NCI-H146 (cell line): ENCODE results near the gene DNAJC17.
A peak's percentile ranks its signal among the peaks of the same experiment; 100 is the strongest.

Source experiments
- DNase-seq: peaks from one replicate; lab custom pipeline; 2025; lab: John Stamatoyannopoulos, UW

Gene DNAJC17

DNA sequence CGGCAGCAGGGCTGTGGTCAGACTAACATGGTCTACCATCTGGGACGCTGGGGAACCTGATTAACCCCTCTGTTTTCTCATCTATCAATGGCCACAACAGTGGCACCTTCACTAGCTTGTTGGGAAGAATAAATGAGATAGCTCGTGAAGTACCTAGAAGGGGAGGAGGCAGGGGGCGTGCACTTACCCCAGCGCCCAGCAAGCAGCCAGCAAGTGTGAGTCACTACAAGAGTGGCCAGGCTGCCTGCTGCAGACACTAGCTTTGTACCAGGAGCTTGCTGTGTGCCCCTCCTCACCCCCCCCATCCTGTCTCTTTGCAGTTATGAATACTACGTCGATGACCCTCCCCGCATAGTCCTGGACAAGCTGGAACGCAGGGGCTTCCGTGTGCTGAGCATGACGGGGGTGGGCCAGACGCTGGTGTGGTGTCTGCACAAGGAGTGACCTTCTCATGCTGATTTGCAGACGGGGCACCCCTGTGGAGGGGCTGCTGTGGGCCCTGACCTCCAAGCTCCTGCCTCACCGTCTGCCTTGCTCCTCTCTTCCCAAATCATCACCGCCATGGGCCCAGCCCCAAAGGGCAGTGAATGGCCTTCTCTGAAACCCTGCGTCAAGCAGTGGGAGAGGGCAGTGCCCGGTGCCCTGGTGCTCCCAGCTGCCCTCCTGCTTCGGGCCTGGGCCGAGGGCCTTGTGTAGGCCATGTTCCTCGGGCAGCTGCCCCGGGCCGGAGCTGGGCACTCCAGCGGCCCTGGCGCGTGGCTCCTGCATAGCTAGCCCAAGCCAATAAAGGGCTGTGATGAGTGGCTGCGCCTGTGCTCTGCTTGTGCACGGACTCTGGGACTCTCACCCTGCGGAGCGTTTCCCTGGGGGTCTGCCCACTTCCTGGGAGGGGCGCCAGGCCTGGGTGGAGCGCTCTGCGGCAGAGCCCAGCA, 40.1 kb downstream of the DNAJC17 start:
- no peak for DNase-seq

DNA sequence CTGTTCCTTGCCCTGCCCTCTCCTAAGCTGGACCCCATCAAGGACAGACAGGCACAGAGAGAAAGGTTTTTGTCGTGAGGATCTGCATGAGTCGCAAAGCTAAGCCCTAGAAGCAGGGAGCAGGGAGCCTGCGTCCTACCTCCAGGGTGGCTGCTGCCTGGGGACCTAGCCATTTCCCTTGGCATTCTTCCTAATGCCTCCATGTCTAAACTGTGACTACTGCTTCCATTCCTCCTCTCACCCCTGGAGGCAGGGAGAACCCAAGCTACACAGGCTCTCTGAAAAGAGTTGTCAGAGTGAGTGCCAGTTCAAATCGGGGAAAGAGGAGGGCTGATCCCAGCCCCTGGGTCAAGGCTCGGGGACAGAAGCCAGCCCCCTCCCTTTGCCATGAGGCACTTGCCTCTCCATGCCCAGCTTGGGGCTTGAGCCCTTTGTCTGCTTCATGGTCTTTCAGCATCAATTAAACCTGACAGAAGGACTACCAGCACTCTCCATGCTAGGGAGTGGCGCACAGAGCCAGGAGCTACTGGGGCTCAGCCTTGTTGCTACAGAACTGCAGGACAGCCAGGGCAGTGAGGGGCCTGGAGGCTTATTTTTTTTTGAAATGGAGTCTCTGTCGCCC, 41.0 kb downstream of the DNAJC17 start:
- DNase-seq: no peak

DNA sequence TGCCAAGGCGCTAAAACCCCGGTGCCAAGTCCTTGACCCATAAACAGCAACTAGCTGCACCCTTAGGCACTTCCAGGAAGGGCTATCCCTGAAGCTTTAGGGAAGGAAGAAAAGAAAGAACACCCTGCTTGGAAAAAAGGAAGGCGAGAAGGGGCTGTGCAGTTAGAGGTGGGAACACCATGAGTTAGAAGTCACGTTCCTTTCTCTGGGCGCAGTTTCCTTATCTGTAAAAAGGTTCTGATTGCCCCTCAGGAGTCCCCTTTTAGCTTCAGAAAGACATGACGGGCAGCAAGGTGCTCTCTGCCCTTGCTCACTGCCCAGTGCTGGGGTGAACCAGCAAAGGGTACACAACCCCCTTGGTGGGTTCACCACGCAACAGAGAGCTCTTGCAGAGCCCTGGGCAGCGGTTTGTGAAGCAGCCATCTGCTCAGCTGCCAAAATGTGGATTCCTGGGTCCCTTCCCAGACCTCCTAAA, 42.6 kb downstream of the DNAJC17 start:
- no peak for DNase-seq

DNA sequence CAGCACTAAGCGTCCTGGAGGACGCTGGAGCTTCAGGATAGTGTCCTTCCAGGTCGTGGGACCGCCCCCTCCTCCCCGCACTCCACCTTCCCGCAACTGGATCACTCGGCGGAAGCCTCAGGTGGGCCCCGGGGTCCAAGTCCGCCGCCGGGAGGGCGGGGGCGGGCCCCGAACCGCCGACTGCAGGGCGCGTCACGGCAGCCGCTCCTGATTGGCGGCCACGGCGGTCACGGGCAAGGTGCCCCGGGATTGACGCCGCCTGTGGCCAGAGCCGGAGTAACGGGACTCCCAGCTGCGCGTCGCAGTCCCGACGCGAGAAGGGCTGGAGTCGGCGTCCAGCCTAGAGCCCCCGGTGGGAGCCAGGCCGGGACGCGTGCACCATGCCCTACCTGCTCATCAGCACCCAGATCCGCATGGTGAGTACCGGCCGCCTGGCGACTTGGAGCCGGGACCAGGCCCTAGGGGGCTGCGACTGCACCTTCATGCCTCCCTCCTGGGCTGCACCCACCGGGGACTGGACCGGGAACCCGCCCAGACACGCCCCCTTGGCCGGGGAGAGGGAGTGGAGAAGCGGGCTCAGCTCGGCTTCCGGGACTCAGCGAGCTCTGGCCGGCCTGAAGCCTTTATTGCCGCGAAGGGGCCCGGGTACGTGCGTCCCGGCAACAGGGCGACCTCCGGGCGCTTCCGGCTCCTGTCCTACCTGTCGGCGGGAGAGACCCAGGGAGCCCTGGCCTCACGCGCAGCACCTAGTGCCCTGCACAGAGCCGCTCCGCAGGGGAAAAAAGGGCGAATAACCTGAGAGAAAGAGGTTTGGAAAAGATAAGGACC, 43.3 kb downstream of the DNAJC17 start, which contains the start of gene GCHFR:
Gene GCHFR (plus strand): TSS at position 268 of the 828 bp plus-strand sequence. CDS start 113 bp downstream, at position 381.
- DNase-seq: peak; percentile 71

DNA sequence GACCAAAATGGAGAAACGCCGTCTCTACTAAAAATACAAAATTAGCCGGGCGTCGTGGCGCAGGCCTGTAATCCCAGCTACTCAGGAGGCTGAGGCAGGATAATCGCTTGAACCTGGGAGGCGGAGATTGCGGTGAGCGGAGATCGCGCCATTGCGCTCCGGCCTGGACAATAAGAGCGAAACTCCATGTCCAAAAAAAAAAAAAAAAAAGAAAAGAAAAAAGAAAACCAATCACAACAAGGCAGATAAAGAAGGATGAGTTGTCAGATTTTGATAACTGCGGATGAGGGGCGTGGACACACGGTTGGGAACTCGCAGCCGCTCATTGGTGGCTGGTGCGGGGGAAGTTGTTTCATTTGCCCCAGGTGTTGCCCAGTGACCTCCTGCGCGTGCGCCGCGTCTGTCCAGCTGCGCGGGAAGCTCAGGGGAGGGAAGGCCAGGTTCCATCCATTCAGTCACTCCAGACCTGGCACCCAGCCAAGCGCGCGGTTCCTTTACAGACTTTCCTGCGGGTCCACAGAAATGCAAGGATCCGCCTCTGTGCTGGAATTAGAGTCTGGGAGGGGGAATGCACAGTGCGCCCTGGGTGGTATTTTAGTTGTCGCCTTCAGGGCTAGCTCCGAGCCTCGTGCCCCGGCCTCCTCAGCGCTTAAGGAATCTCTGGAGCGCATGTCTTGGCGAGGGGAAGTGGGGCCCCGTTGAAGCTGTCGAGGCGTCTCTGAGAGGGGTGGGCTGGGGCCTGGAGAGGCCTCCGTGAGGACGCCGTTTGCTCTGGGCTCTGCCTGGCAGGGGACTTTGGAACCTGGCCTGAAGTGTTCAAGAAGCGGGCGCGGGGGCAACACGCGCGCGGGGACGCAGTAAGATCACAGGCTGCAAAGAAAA, 44.1 kb downstream of the DNAJC17 start:
- DNase-seq: peak; percentile 86

DNA sequence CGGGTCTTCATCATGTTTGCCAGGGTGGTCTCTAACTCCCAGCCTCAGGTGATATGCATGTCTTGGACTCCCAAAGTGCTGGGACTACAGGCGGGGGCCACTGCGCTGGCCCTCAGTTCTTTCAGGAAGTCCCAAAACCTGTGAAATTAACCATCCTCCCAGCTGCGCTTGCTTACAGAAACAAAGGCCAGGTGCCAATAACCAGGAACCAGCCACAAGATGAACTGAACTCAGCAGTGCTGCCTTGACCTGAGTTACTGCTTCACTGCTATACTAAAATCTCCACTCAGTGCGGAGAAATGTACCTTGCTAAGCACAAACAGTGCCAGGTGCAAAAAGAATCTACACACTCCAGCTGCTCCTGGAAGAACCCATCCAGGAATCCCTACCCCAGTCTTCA, 47.3 kb downstream of the DNAJC17 start:
- DNase-seq: no peak

DNA sequence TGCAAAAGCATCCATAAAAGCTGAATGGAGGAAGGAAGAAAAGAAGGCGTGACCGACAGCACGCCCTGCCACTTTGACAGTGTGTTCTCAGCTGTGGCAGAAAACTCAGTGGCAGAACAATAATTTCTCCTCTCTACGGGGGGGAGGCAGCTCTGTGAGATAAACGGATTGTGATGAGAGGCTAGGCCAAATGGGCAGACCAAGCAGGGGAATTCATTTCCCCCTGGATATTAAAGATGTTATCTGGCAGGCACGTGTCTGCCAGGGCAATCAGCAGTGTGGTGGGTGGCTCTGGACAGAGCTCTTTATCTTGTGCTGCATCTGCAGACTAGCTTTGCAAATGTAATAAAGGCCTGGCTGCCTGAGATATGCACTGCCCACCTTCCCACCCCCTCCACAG, 50.3 kb downstream of the DNAJC17 start:
- DNase-seq: peak; percentile 70

DNA sequence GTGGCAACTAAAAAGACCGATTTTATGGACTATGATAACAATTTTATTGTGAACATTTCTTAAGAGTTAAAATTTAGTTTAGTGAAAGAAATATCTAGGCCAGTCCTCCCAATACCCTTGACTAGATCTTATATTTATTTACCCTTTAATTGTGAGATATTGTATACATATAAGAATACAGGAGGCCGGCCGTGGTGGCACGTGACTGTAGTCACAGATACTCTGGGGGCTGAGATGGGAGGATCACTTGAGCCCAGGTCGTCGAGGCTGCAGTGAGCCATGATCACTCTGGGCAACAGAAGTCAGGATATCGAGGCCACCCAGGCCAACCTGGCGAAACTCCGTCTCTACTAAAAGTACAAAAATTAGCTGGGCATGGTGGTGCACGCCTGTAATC, 51.5 kb downstream of the DNAJC17 start:
- DNase-seq: peak; percentile 37

DNA sequence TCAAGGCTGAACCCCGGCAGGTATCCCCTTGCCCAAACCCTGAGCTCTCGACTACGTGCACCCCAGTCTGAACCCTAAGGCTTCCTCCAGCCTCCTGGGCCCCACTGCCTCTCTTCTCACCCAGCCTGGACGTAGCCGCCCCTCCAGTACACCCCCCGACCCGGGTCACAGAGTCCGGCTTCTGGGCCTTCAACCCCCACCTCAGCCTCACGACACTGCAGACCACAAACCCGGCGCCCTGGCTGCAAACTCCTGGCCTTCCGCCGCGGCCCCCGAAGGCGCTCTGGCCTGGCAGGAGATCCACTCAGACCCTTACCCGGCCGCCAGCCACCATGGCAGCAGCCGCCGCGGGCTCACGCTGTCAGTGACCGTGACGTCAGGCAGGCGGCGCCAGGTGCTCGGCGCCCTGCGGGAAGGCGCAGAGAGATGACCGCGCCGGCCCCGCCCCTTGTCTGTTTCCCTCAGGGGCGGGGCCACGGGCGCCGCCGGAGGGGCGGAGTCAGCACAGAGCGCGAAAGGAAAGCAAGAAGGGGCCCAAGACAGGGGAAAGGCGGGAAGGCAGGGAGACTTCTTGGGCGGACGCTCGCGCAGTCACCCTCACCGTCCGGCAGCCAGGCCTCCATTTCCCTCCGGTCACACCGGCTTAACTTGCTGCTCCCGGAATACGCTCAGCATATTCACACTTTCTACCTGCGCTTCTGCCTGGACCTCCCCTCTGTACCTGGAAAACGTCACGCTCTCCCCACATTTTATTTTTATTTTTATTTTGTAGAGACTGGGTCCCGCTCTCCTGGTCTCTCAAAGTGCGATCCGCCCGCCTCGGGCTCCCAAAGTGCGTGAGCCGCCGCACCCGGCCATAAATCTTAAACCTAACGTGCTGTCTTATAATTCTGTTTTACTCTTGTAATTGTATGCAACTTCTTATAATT, 52.1 kb downstream of the DNAJC17 start, which contains the start of gene RMDN3:
Gene RMDN3 (minus strand): TSS at position 372 of the 929 bp plus-strand sequence. CDS start 471 bp downstream, outside the sequence.
- peak; percentile 88 for DNase-seq

DNA sequence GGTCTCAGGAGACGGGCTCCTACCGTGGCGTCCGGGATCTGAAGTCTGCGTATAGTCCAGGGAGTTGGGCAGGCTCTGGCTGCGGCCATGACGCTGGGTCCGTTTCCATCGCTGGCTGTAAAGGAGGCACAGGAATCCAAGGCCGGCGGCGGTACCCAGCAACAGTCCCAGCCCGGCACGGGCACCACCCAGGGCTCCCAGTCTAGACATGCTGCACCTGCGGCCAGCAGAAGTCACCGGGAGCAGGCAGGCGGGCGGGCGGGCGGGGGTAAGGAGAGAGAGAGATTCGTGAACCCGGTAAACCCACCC, 52.7 kb downstream of the DNAJC17 start:
- DNase-seq: peak; percentile 27

DNA sequence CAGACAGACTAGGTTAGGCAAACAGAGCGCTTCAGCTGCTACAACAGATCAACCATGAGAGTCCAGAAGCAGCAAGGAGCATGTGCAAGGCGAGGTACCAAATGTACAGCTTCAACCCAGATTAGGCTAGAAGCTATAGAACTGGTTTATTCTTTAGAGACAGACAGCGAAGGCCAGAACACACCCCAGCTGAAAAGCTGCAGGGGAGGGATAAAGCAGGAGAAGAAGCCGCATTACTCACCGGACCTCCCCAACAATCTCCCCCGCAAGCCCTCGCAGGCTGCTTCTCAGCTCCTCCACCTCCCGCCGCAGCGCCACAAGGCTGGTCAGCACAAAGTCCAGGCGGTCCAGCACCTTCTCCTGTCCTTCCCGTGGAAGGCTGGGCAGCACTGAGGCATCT, 55.5 kb downstream of the DNAJC17 start:
- DNase-seq: no peak

DNA sequence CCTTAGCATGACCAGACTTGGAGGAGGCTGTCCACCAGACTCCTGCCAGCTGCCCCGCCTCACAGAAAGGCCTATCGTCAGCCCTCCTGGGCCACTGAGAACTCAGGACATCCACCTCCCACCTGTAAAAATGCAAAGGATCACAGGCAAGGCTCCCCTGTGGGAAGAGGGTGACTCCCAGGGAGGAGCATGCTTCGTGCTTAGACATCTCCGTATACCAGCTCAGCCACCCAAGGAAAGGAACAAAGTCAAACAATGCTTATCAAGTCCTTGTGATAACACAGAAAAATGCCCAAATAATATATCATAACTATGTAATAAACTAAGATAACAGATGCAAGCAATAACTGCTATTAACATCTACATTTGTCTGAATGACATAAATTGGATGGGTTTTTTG, 56.4 kb downstream of the DNAJC17 start:
- no peak for DNase-seq

DNA sequence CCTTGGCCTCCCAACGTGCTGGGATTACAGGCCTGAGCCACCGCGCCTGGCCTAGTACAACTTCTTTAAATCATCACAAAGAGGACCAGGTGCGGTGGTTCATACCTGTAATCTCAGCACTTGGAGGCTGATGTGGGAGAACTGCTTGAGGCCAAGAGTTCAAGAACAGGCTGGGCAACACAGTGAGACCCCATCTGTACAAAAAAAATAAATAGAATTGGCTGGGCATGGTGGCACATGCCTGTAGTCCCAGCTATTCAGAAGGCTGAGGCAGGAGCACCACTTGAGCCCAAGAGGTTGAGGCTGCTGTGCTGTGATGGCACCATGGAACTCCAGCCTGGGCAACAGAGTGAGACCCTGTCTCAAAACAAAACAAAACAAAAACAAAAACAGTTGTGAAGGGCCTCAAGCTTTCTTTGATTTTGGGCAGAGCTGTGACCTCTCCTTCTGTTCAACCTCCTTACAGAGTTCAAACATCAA, 58.1 kb downstream of the DNAJC17 start:
- no peak for DNase-seq

DNA sequence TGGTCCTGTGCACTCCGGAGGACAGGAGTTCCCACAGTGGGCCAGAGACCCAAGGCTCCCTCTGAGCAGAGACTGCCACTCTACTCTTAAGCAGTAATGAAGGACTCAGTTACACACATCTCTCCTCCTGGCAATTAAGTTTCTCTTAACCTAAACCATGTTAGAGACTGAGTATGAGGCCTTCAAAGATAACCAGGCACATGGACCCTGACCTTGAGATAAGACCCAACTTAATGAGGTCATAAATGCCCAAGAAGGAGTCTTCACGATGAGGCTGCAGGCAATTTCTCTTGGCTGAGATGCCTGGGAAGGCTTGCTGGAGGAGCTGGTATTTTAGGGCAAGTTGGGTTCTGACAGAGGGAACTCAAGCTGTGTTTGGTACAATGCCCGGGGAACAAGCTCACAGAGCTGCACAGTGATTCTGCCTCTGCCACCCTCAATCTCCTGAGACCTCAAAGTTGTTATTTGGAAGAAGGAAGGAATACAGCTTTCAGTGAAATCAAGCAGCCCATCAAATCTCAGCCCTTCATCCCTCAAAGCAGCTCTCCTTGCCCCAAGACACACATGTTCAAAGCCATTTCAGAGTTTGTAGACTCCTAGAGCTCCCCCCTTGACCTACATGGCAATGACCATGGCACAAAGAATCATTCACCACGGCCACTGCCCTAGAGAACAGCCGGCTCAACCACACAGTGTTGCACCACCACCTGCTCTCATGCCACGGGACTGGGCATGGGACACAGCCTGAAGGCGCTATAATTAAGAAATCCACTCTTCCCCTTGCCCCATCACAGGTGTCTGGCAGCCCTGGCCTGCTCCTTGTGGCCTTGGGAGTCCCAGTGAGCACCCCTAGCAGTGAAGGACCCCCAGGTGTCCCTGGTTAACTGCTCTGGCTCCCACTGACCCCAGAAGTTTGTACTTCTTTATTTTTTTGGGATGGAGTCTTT, 59.3 kb downstream of the DNAJC17 start:
- DNase-seq: no peak

DNA sequence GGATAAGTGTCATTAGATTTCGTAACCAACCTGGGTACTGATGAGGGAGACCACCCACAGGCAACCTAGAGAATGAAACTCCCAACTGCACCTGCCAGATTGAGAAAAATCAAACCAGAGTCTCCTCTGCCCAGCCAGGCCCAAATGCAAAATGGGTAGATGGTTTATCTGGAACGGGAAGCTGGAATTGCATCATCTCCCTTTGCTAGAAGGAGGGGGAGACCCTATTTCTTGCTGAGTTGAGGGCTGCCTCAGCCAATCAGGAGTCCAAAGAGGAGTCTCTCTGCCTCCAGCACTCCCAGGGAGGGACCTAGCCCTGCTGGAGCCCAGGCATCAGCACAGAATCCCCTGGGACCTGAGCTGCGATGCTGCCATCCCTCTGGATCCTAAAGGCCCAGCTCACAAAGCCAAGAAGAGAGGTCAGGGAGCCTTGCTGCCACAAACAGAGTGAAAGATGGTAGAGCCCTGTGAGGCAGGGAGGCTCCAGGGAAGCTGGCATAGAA, 60.3 kb downstream of the DNAJC17 start:
- no peak for DNase-seq

DNA sequence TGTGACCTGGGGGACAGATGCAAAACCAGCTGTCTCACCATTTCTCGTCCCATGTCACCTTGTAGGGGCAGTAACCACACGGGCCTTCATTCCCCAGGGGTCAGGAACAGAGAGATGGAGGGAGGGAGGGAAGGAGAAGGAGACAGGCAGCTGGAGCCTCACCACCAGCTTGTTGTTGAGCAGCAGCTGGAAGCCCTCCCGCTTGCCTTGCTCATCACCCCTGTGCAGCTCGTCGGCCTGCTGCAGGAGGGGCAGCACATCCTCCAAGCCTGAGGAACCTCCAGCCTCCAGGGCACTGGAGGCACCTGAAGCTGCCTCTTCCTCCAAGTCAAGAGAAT, 62.5 kb downstream of the DNAJC17 start:
- DNase-seq: no peak

DNA sequence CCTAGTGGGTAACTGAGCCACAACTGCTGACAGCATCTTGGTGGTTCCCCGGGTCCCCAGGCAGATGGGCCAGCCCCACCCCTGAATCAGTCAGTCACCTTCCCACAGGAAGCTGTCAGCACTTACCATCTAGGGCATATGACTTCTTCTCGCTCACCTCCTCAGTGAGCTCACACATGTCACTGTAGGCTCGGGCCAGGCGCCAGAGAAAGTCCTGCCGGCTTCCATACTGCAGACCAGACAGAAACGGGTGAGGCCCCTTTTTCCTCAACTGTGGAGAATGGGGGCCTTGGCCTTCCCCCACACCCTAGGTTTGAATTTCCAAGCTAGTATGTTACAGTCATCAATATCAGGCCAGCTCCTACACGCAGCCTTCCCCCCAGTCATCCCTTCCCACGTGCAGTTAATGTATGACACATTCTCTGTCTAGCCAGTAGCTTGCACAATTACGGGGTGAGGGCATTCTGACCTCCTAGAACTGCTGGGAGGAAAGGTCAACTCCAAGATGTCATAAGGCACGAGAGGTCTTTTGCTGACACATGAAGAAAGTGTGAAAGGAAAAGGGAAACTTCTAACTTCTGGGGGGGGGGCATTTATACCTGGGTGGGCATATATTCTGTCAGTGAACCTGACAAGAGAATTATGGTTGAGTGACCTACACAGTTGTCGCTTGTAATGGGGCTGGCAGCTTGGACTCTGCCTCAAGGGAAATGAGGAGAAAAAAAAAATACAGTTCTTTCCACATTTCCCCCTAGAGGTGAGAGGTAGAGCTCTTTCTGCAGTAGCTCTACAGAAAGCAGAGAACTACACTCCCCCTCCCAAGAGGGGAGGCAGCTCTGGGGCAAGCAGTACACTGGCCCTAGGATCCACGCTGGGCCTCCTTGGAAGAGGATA, 63.1 kb downstream of the DNAJC17 start:
- no peak for DNase-seq

DNA sequence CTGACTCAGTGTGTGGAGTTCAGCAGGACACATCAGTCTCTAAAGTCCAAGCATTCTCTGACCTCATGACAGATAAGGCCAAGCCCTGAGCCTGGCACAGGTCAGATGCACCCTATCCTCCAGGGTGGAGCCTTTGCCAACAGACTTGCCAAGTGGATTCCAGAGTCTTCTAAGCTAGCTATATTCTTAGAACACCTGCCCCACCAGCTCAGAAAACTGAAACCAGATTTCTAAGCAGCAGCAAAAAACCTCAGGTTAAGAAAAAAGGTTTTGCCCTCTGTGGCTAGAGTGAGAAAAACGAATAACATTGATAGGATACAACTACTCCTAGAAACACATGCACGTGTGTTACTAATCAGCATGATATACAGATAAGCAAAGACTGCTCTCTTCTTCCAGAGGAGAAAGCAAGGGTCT, 63.8 kb downstream of the DNAJC17 start:
- no peak for DNase-seq
